HUES6 (cell line): ENCODE results near the gene ASIC3.

Experiments used
- H3K27ac ChIP-seq: 2 replicates; pipeline ENCODE4 v1.7.0; 2013; ENCODE audit warnings: low read depth, mild to moderate bottlenecking, low read length, inconsistent platforms
- H3K27me3 ChIP-seq: 2 replicates; pipeline ENCODE4 v1.6.1; 2013; ENCODE audit warnings: low read length; ENCODE audit not compliant: control insufficient read depth, insufficient read depth
- H3K36me3 ChIP-seq: 2 replicates; pipeline ENCODE4 v1.6.1; 2013; ENCODE audit warnings: low read length; ENCODE audit not compliant: control insufficient read depth, insufficient read depth
- H3K4me1 ChIP-seq: 2 replicates; pipeline ENCODE4 v1.6.1; 2013; ENCODE audit warnings: low read length; ENCODE audit not compliant: control insufficient read depth, insufficient read depth
- H3K4me3 ChIP-seq: 2 replicates; pipeline ENCODE4 v1.5.1; 2013; ENCODE audit warnings: low read depth, low read length
- H3K9ac ChIP-seq: one replicate; pipeline ENCODE4 v1.6.1; 2013; ENCODE audit warnings: mild to moderate bottlenecking, low read length
- H3K9me3 ChIP-seq: 2 replicates; pipeline ENCODE4 v1.6.1; 2013; ENCODE audit warnings: low read depth, low read length; ENCODE audit not compliant: control insufficient read depth, insufficient read depth

The ASIC3 gene

GRCh38 chr7:151058781-151059366 lies 10.5 kb downstream of the ASIC3 start:
- H3K4me1 ChIP-seq, result peaks cover 43% of the 10 kb centered on the region
- H3K4me3 ChIP-seq, result peak overlapping the region; percentile 86
- peak overlapping the region; percentile 71 for H3K9ac ChIP-seq

GRCh38 chr7:151059367-151060112 lies 11.2 kb downstream of the ASIC3 start, which contains the start of gene SLC4A2:
TSS of gene SLC4A2 (plus strand) at chr7:151059589. CDS start at chr7:151061988, 2,399 bp downstream.
- peaks cover 43% of the 10 kb centered on the region for H3K4me1 ChIP-seq
- H3K36me3 ChIP-seq, result peaks cover 3% of the 10 kb centered on the region
- H3K27ac ChIP-seq, result no peak within 1 kb of the TSS; the same call in 1 of the 2 replicates
- H3K9me3 ChIP-seq, result no peaks in the 10 kb centered on the region
- H3K4me3 ChIP-seq, result peak within 1 kb of the TSS; percentile 86
- H3K27me3 ChIP-seq, result peaks cover 12% of the 10 kb centered on the region; the same call in 1 of the 2 replicates
- peak within 1 kb of the TSS; percentile 71 for H3K9ac ChIP-seq

More at GRCh38 chr7:151058781-151059366, 10.5 kb downstream of the ASIC3 start:
- H3K9me3 ChIP-seq, result no peaks in the 10 kb centered on the region
- no peaks in the 10 kb centered on the region for H3K36me3 ChIP-seq
- H3K27me3 ChIP-seq, result peaks cover 12% of the 10 kb centered on the region; the same call in 1 of the 2 replicates
- no peak overlapping the region for H3K27ac ChIP-seq

DNA sequence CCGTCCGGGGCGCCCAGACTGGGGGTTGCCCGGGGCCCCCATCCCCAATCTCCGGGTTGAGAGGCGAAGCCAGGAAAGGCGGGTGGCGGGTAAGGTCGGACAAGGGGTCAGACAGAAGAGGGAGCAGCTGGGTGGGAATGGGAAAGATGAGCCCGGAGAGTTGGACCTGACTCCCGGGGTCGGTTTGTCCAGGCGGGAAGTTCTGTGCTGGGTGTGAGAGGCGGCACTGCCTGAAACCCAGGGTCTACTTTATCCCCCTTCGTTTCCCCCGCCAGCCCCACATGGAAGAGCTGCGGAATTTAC lies 11.7 kb downstream of the ASIC3 start:
- no peaks in the 10 kb centered on the region for H3K9me3 ChIP-seq
- peaks cover 8% of the 10 kb centered on the region for H3K36me3 ChIP-seq
- H3K27me3 ChIP-seq, result peaks cover 12% of the 10 kb centered on the region; the same call in 1 of the 2 replicates
- H3K9ac ChIP-seq, result peak overlapping the region; percentile 48
- peak overlapping the region; percentile 86 for H3K4me3 ChIP-seq
- peaks cover 43% of the 10 kb centered on the region for H3K4me1 ChIP-seq
- no peak overlapping the region; the same call in 1 of the 2 replicates for H3K27ac ChIP-seq

GRCh38 chr7:151060416-151061212 lies 12.3 kb downstream of the ASIC3 start:
- Histone ChIP-seq H3K9ac (peak overlapping the region; percentile 48), H3K36me3 (peaks cover 13% of the 10 kb centered on the region), H3K9me3 (no peaks in the 10 kb centered on the region), H3K4me1 (peaks cover 43% of the 10 kb centered on the region), H3K27ac (no peak overlapping the region), H3K27me3 (peaks cover 12% of the 10 kb centered on the region; the same call in 1 of the 2 replicates), H3K4me3 (peak overlapping the region; percentile 86)

- peak overlapping the region; percentile 86 for H3K4me3 ChIP-seq
- no peaks in the 10 kb centered on the region for H3K9me3 ChIP-seq
- H3K4me1 ChIP-seq, result peaks cover 41% of the 10 kb centered on the region
- peaks cover 6% of the 10 kb centered on the region; the same call in 1 of the 2 replicates for H3K27me3 ChIP-seq
- H3K36me3 ChIP-seq, result peaks cover 20% of the 10 kb centered on the region
- H3K9ac ChIP-seq, result peak overlapping the region; percentile 39
- no peak overlapping the region for H3K27ac ChIP-seq
These were observed 13.1 kb downstream of the ASIC3 start for GRCh38 chr7:151061213-151062110.

DNA sequence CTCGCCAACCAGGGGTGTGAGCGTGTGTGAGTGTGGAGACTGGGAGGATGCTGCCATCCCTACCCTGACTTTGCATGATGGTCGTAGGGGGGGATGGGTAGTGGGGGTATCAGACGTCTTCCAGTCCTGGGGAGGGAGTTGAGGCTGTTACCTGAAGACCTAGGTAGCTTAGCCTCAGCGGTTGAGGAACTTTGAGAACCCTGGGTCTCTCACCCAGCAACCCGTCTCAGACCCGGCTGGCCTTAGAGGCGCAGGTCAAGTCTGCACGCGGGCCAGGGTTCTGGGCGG lies 13.7 kb downstream of the ASIC3 start:
- Histone ChIP-seq H3K4me3 (peak overlapping the region; percentile 86), H3K9ac (peak overlapping the region; percentile 39), H3K4me1 (peaks cover 36% of the 10 kb centered on the region), H3K27ac (no peak overlapping the region), H3K36me3 (peaks cover 26% of the 10 kb centered on the region), H3K9me3 (no peaks in the 10 kb centered on the region), H3K27me3 (0 out of 2 replicates have a peak, but pooled peaks cover under 1% of the 10 kb centered on the region)

DNA sequence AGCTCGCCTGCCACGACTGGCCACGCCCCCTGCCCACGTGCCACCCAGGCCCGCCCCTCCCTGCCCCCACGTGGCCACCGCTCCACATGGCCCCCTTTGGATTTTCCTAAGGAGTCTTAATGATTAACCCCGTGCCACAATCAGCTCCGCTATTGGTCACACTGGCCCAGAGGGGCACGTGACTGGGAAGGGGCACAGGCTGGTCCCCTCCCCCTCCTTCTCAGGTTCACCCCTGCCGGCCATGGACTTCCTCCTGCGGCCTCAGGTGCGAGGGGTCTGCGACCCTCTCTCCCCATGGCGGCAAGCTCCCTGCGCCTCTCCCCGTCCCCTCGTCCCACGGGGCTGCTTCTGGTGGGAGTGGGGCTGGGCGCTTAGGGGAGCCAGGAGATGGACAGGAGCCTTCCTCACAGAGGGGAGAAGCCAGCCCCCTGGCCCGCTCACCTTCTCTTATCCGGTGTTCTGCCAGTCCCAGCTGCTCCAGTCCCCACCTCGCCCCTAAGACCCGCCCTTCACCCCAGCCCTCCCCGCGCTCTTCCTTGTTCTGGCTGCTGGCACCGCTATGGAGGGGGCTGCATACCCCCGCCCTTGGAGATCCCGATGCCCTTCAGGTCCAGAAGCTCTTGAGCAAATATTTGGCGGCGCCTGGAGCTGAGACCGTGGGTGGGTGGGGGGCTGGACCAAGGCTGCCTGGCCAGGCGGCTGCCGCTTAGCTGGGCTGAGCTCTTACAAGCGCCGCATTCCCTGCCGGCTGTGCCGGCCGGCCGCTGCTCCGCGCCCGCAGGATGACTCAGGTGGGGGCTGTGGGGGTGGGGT lies 14.3 kb downstream of the ASIC3 start:
- Histone ChIP-seq H3K9me3 (no peaks in the 10 kb centered on the region), H3K27ac (peak overlapping the region; percentile 90), H3K4me1 (peaks cover 40% of the 10 kb centered on the region), H3K4me3 (peak overlapping the region; percentile 70), H3K27me3 (no peaks in the 10 kb centered on the region), H3K9ac (peak overlapping the region; percentile 84), H3K36me3 (peaks cover 32% of the 10 kb centered on the region)

DNA sequence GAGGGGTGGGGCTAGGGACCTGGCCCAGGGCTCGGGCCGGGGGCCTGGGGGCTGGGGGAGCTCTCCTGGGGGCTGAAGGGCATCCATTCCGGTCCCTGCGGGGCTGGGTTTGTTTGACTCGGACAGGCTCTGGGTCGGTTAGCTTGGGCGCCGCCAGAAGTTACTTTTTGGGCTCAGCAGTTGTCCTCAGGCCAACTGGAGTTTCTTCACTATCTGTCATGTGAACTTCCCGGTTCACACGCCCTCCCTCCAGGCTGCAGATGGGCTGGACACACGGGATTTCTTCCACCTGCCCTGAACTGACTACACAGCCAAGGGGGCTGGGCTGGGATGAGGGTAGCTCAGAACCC lies 14.9 kb downstream of the ASIC3 start:
- Histone ChIP-seq H3K27ac (no peak overlapping the region), H3K36me3 (peaks cover 38% of the 10 kb centered on the region), H3K9ac (no peak overlapping the region), H3K4me1 (peaks cover 42% of the 10 kb centered on the region), H3K4me3 (peak overlapping the region; percentile 70), H3K27me3 (no peaks in the 10 kb centered on the region), H3K9me3 (no peaks in the 10 kb centered on the region)

DNA sequence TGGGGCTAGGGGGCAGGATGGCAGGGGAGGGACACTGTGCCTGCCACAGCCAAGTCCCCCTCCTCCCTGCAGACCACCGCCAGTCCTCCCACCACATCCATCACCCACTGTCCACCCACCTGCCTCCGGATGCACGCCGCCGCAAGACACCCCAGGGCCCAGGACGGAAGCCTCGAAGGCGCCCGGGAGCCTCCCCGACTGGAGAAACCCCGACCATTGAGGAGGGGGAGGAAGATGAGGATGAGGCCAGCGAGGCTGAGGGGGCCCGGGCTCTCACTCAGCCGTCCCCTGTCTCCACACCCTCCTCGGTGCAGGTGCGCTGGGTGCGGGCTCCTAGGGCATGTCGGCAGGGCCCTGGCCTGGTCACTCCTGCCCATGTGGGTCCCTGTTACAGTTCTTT lies 16.1 kb downstream of the ASIC3 start:
- Histone ChIP-seq H3K4me1 (peaks cover 33% of the 10 kb centered on the region), H3K36me3 (peaks cover 47% of the 10 kb centered on the region), H3K9me3 (no peaks in the 10 kb centered on the region), H3K9ac (no peak overlapping the region), H3K27ac (no peak overlapping the region), H3K4me3 (no peak overlapping the region), H3K27me3 (no peaks in the 10 kb centered on the region)

- Histone ChIP-seq H3K4me3 (no peak overlapping the region), H3K36me3 (peaks cover 52% of the 10 kb centered on the region), H3K27me3 (no peaks in the 10 kb centered on the region), H3K9me3 (no peaks in the 10 kb centered on the region), H3K27ac (no peak overlapping the region), H3K4me1 (peaks cover 33% of the 10 kb centered on the region), H3K9ac (no peak overlapping the region)
These were observed 16.7 kb downstream of the ASIC3 start for GRCh38 chr7:151064993-151065392.
